Fibroblast of the conjunctiva (primary cell): ENCODE measurements around the gene VPS13D.

Source experiments
- DNase-seq: peaks from one replicate; pipeline ENCODE4 v3.0.0-alpha.2; 2010; ENCODE audit warnings: low read depth

Gene VPS13D

GRCh38 chr1:12495725-12496124 is 265.9 kb downstream of the VPS13D start:
- DNase-seq: no peak

GRCh38 chr1:12496154-12496961 is 266.5 kb downstream of the VPS13D start:
- DNase-seq: no peak

- no peak for DNase-seq
Measured at GRCh38 chr1:12499539-12500240, 269.9 kb downstream of the VPS13D start.

GRCh38 chr1:12501661-12502060 is 271.8 kb downstream of the VPS13D start:
- DNase-seq: no peak

GRCh38 chr1:12502336-12503109 is 272.7 kb downstream of the VPS13D start:
- DNase-seq: no peak

GRCh38 chr1:12503709-12504108 is 273.9 kb downstream of the VPS13D start:
- DNase-seq: no peak

GRCh38 chr1:12504601-12505000 is 274.8 kb downstream of the VPS13D start:
- no peak for DNase-seq

GRCh38 chr1:12505231-12505630 is 275.4 kb downstream of the VPS13D start:
- DNase-seq: no peak

GRCh38 chr1:12505639-12506280 is 275.9 kb downstream of the VPS13D start:
- no peak for DNase-seq

- no peak for DNase-seq
Measured at GRCh38 chr1:12506281-12507280, 276.8 kb downstream of the VPS13D start.

- DNase-seq: no peak
Measured at GRCh38 chr1:12507631-12508030, 277.8 kb downstream of the VPS13D start.

- DNase-seq: no peak
Measured at GRCh38 chr1:12508849-12509248, 279.0 kb downstream of the VPS13D start.

- no peak for DNase-seq
Measured at GRCh38 chr1:12511128-12511484, 281.3 kb downstream of the VPS13D start.

GRCh38 chr1:12511516-12512468 is 282.0 kb downstream of the VPS13D start:
- no peak for DNase-seq

- DNase-seq: no peak
Measured at GRCh38 chr1:12513181-12513580, 283.4 kb downstream of the VPS13D start.

GRCh38 chr1:12514590-12514989 is 284.8 kb downstream of the VPS13D start:
- no peak for DNase-seq

GRCh38 chr1:12515234-12515633 is 285.4 kb downstream of the VPS13D start:
- no peak for DNase-seq

GRCh38 chr1:12516741-12517140 is 286.9 kb downstream of the VPS13D start:
- DNase-seq: no peak

GRCh38 chr1:12518931-12519692 is 289.3 kb downstream of the VPS13D start:
- DNase-seq: no peak
